Stimulated activated naive CD8-positive, alpha-beta T cell treated with anti-CD3 and anti-CD28 coated beads, Interleukin-15, Interleukin-2, amounts not matched to agents 100 ng/mL and 50 ng/mL, for 24 hours (primary cell): ENCODE measurements around the gene ABI2.

Experiments
- H3K27ac Mint-ChIP-seq: one replicate; pipeline ENCODE4 v1.8.0; 2021; ENCODE audit warnings: mild to moderate bottlenecking, mixed read lengths
- H3K27me3 Mint-ChIP-seq: one replicate; pipeline ENCODE4 v1.8.0; 2021; ENCODE audit warnings: mixed read lengths
- H3K36me3 Mint-ChIP-seq: one replicate; pipeline ENCODE4 v1.8.0; 2021; ENCODE audit warnings: low read depth, mixed read lengths
- H3K4me1 Mint-ChIP-seq: one replicate; pipeline ENCODE4 v1.8.0; 2021; ENCODE audit warnings: low read depth, mixed read lengths
- H3K4me3 Mint-ChIP-seq: one replicate; pipeline ENCODE4 v1.8.0; 2021; ENCODE audit warnings: mild to moderate bottlenecking, mixed read lengths
- H3K9me3 Mint-ChIP-seq: one replicate; pipeline ENCODE4 v1.8.0; 2021; ENCODE audit warnings: mixed read lengths

Gene ABI2

DNA sequence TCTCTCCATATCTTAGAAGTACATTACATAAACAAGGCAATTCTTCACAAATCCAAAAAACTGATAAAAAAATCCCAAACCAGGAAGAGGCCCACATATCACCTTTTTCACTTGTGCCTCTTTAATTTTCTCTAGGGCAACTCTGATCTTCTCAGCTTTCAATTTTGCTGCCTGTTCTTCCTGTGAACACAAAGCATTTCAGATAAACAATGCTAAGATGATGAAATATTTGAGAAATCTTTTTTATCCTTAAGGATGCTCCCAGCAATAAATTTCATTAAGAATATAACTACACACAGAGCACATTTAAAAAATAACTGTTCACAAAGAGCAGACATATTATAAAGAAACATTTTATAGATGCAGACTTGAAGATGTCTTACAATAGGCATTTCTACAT lies 133.6 kb downstream of the ABI2 start:
- no peaks in the 10 kb centered on the region for H3K9me3 Mint-ChIP-seq
- no peak overlapping the region for H3K4me3 Mint-ChIP-seq
- H3K27ac Mint-ChIP-seq = no peak overlapping the region
- no peaks in the 10 kb centered on the region for H3K4me1 Mint-ChIP-seq
- H3K36me3 Mint-ChIP-seq = peaks cover 4% of the 10 kb centered on the region
- no peaks in the 10 kb centered on the region for H3K27me3 Mint-ChIP-seq

DNA sequence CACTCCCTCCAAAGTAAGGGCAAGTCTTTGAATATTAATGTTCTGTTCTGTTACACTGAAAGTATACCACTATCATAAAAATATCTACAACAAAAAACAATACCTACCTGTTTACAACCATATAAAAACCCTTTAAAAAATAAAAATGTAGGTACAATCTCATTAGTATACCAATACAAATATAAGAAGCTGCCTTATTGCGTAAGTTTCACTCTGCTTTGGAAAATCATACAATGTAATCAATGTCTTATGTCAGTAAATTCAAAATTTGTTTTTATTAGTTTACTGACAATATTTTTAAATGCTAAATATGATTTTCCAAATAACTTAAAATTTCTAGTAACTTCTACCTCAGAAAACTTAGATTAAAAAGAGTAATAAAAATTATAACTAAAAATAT lies 134.1 kb downstream of the ABI2 start:
- Mint-ChIP-seq H3K4me1 (no peaks in the 10 kb centered on the region), H3K27ac (no peak overlapping the region), H3K27me3 (no peaks in the 10 kb centered on the region), H3K36me3 (peaks cover 4% of the 10 kb centered on the region), H3K4me3 (no peak overlapping the region), H3K9me3 (no peaks in the 10 kb centered on the region)

DNA sequence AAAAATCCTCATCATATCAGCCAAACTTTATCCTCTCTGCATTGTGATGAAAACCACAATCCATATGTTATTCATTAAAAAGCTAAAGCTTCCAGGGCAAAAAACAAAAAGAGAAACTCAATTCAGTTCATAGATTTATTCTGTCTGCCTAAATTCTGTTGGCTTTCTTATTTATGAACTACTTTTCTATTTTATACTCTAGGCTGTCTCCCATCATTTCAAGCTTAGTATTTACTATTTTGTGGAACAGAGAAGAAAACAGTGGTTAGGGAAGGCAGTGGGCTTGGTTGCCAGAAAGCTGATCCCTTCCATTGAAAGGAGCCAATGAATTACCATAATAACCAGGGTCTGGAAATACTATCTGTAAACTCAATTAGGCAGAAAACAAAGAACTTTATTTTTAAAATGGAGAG lies 135.1 kb downstream of the ABI2 start:
- peaks cover 4% of the 10 kb centered on the region for H3K36me3 Mint-ChIP-seq
- no peak overlapping the region for H3K27ac Mint-ChIP-seq
- no peak overlapping the region for H3K4me3 Mint-ChIP-seq
- H3K4me1 Mint-ChIP-seq = no peaks in the 10 kb centered on the region
- H3K27me3 Mint-ChIP-seq = no peaks in the 10 kb centered on the region
- H3K9me3 Mint-ChIP-seq = no peaks in the 10 kb centered on the region

DNA sequence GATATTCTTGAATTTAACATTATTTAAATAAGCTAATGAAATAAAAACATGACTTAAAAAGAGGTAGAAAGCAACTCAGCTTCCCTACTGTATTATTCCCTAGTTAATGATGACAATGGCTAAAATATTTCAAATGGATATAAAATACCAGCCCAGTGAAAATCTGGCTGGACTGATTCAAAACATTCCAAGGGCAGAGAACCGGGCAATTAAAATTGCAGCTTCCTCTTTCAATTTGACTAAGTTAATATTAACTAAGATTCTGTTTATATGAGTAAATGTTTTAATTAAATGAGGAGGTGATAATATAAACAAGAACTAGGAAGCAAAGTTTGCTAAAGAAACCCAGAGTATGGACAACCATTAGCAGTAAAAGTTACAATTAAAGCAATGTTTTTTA lies 141.4 kb downstream of the ABI2 start:
- Mint-ChIP-seq H3K27me3 (no peaks in the 10 kb centered on the region), H3K27ac (no peak overlapping the region), H3K36me3 (no peaks in the 10 kb centered on the region), H3K9me3 (no peaks in the 10 kb centered on the region), H3K4me3 (no peak overlapping the region), H3K4me1 (no peaks in the 10 kb centered on the region)

DNA sequence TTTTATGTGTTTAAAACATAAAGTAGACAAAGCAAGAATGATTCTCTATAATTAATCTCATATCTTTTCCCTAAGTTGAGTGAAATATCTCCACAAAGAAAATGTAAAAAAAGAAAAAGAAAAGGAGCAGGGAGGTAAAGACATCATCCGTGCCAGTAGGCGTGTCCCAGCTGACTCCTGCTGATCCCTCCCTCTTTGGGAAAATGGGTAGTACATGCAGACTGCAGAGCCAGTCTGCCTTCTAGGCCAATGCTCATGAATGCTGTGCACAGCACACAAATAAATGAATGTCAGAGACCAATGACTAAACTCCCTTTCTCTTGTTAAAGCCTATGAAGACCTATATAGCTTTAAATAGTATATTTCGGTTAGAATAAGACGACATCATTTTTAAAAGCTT lies 142.2 kb downstream of the ABI2 start:
- Mint-ChIP-seq H3K27ac (no peak overlapping the region), H3K9me3 (no peaks in the 10 kb centered on the region), H3K27me3 (no peaks in the 10 kb centered on the region), H3K36me3 (no peaks in the 10 kb centered on the region), H3K4me3 (no peak overlapping the region), H3K4me1 (no peaks in the 10 kb centered on the region)

DNA sequence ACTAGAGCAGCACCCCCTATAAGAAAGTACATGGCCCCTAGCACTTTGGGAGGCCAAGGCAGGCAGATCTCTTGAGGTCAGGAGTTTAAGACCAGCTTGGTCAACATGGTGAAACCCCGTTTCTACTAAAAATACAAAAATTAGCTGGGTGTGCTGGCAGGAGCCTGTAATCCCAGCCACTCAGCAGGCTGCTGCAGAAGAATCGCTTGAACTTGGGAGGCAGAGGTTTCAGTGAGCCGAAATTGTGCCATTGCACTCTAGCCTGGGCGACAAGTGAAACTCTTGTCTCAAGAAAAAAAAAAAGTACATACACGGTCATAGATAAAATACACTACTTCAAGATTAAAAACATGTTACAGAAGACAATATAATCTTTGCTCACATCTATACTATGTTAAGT lies 143.1 kb downstream of the ABI2 start:
- Mint-ChIP-seq H3K9me3 (no peaks in the 10 kb centered on the region), H3K27me3 (no peaks in the 10 kb centered on the region), H3K36me3 (no peaks in the 10 kb centered on the region), H3K4me3 (no peak overlapping the region), H3K4me1 (no peaks in the 10 kb centered on the region), H3K27ac (no peak overlapping the region)

DNA sequence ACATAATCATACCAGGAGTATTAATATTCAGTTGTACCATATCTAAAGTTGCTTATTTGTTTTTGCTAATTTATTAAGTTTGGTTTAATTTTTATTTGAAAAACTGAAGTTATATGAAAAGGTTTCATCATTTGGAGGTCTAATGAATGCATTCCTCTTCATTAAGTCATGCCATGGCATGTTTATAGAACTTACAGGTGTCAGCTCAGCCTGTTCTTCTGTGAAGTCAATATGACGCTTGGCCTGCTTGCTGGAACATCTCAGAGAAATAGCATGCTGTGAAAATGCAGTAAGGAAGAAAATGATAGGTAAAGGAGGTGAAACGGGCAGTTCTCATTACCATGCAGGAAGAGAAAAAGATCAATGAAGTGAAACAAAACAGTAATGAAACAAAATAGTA lies 148.7 kb downstream of the ABI2 start:
- H3K4me1 Mint-ChIP-seq = no peaks in the 10 kb centered on the region
- H3K4me3 Mint-ChIP-seq = no peak overlapping the region
- no peaks in the 10 kb centered on the region for H3K36me3 Mint-ChIP-seq
- H3K9me3 Mint-ChIP-seq = no peaks in the 10 kb centered on the region
- no peaks in the 10 kb centered on the region for H3K27me3 Mint-ChIP-seq
- no peak overlapping the region for H3K27ac Mint-ChIP-seq

DNA sequence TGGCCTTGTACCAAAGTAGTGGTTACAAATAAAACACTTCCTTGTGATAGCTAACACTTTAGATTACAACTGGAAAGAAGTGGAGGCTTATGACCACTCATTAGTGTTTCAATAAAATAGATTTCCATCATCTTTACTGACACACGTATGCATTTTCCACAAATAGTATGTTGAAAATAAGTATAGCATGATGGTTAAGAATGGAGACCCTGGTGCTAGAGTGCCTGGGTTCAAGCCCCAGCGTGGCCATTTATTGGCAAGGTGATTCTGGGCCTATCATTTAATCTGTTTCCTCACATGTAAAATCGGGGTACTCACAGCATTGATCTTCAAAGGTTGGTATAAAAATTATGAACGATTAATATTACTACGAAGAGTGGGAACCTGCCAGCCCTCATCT lies 152.4 kb downstream of the ABI2 start:
- Mint-ChIP-seq H3K9me3 (no peaks in the 10 kb centered on the region), H3K27me3 (no peaks in the 10 kb centered on the region), H3K27ac (no peak overlapping the region), H3K4me3 (no peak overlapping the region), H3K36me3 (no peaks in the 10 kb centered on the region), H3K4me1 (peaks cover 5% of the 10 kb centered on the region)

DNA sequence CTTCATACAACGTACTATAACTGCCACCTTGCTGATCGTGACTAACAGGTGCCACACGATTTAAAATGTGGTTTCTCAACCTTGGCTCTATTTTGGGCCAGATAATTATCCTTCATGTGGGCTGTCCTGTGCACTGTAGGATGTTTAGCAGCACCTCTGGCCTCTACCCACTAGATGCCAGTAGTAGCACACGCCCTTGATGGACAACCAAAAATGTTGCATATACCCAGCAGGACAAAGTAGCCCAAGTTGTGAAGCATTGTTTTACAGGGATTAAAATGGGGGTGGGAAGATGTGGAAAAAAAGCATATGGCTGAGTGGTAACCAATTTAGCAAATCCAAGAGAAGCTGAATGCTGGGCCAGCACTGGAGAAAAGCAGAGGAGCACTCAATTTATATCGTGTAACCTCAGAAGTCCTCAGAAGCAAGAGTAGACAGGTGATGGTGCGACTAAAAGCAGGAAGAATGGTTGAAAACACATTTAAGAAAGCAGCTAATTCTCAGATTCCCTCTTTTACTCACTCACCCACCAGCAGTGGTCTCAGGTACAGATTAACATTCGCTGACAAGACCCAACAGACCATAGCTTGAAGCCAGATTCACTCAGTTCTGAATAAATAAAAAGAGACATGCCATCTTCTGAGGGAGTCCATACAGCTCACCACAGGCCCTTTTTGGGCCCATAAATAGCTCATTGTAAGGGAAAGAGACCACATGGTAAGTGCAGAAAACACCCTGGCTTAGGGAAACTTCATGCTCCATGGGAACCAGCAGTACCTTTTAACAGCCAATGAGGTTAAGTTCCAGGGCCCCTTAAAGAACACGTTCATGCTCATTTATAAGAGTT lies 156.3 kb downstream of the ABI2 start:
- H3K36me3 Mint-ChIP-seq = no peaks in the 10 kb centered on the region
- H3K27ac Mint-ChIP-seq = no peak overlapping the region
- no peaks in the 10 kb centered on the region for H3K27me3 Mint-ChIP-seq
- H3K4me1 Mint-ChIP-seq = peaks cover 5% of the 10 kb centered on the region
- no peaks in the 10 kb centered on the region for H3K9me3 Mint-ChIP-seq
- H3K4me3 Mint-ChIP-seq = no peak overlapping the region

DNA sequence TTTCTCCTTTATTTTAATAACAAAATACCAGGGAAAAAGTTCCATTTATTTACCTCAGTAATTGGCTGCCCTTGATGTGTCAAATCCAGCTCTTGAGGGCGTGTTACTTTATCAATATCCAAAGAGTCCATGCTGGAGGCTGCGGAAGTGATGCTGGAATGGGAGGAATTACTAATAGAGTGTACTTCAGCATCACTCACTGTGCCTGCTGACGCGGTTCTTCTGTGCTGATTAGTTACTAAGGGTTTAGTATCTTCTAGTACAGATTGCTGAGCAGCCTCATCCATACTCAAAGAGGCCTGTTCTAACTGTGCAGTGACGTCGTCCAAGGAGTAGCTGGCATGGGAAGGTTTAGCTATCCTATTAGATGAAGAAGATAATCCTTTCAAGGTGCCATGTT lies 161.3 kb downstream of the ABI2 start:
- Mint-ChIP-seq H3K36me3 (no peaks in the 10 kb centered on the region), H3K4me1 (peaks cover 12% of the 10 kb centered on the region), H3K27ac (no peak overlapping the region), H3K27me3 (no peaks in the 10 kb centered on the region), H3K4me3 (no peak overlapping the region), H3K9me3 (no peaks in the 10 kb centered on the region)

DNA sequence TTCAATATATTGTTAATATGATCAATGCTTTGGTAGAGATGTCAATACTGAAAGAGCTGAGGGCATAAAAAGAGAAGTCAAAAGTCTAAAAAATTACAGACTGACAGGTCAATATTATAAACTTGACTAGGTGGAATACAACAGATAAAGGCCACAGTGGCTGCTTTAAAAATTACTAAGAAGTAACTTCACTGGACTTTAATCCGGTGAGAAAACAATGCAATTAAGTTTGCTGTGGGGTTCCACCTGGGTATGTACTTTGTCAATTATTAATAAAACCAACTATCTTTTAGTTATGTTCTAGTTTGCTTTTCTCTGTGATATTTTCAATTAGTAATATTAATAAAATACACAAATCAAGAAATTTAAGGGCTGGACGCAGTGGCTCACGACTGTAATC lies 162.2 kb downstream of the ABI2 start:
- Mint-ChIP-seq H3K36me3 (peaks cover 4% of the 10 kb centered on the region), H3K27ac (no peak overlapping the region), H3K27me3 (no peaks in the 10 kb centered on the region), H3K9me3 (no peaks in the 10 kb centered on the region), H3K4me1 (peaks cover 12% of the 10 kb centered on the region), H3K4me3 (no peak overlapping the region)

DNA sequence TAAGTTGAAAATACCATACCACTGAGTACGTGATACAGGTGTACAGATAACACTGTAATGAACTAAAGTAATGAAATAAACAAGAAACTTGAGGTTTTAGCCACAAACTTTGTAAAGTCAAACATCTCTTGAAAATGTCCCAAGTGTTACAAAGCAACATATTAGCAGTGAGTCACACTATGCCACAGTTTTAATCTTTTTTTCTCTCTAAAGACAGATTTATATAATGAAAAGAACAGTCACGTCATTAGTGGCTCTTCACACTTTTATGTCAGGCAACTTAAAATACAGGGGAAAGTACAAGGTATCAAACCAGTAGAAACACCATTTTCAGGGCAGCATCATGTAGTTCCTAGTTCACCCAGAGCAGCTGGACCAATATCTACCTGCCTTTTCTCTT lies 164.8 kb downstream of the ABI2 start:
- no peak overlapping the region for H3K4me3 Mint-ChIP-seq
- no peaks in the 10 kb centered on the region for H3K27me3 Mint-ChIP-seq

More for the DNA sequence above, 164.8 kb downstream of the ABI2 start:
- Mint-ChIP-seq H3K9me3 (no peaks in the 10 kb centered on the region), H3K27ac (no peak overlapping the region), H3K4me1 (peaks cover 15% of the 10 kb centered on the region), H3K36me3 (peaks cover 4% of the 10 kb centered on the region)
